HepG2 (cell line): ENCODE results near the gene GRK6. TPM values are rescaled to one million over a fixed set of nuclear protein-coding genes. Genes with fewer than 3 reads are reported as not detected.

Source experiments
- ATAC-seq: fragments of 200-7000 bp; cut with Tn5 transposase; 3 replicates; pipeline ENCODE4 v1.9.1; 2020; ENCODE audit warnings: mild to moderate bottlenecking, moderate library complexity
- BruUV-seq: library from RNA; stranded (reverse); fragments of 400-500 nt; replicated peaks from 2 replicates; lab custom pipeline; 2021; lab: Mats Ljungman, UMichigan
- CTCF ChIA-PET: fragments of 300-600 bp; formaldehyde crosslinking; extraction: SDS; loops from one replicate; lab custom pipeline; 2021; ENCODE audit warnings: low total read pairs, inconsistent platforms, low intra/inter-chr PET ratio; lab: Yijun Ruan, JAX
- POLR2A ChIA-PET: fragments of 350-600 bp; sonication (Branson Sonifier 250); formaldehyde crosslinking; loops from one replicate; lab custom pipeline; 2020; ENCODE audit warnings: antibody characterized with exemption, inconsistent platforms; lab: Yijun Ruan, JAX
- DNase-seq: peaks from one replicate; pipeline ENCODE4 v3.0.0-alpha.2; 2015; ENCODE audit warnings: low spot score
- FAIRE-seq: peaks from 3 replicates; lab custom pipeline; 2011; peaks lifted over from hg19 to GRCh38; lab: Jason Lieb, UNC
- H2AFZ ChIP-seq: one replicate; pipeline ENCODE4 v1.6.1; 2011; ENCODE audit warnings: low read length, inconsistent platforms
- H3K27ac ChIP-seq: fragments of 300-600 bp; 3 replicates; pipeline ENCODE4 v1.8.0; 2011; ENCODE audit warnings: mixed run types, mild to moderate bottlenecking, mixed read lengths, low read length, inconsistent platforms; ENCODE audit not compliant: insufficient read depth; ENCODE audit errors: extremely low read length
- H3K27me3 ChIP-seq, 2 experiments: fragments of 200-600 bp in 1 of 2; 2 replicates in 1 of 2; 3 replicates in 1 of 2; pipeline versions ENCODE4 v1.6.0 to v1.8.0; 2011; ENCODE audit warnings: low read length in 2 of 2, mild to moderate bottlenecking in 2 of 2, moderate library complexity in 2 of 2, inconsistent platforms in 1 of 2; ENCODE audit not compliant: insufficient read depth in 2 of 2, control insufficient read depth in 1 of 2
- H3K36me3 ChIP-seq, 2 experiments: fragments of 200-600 bp in 1 of 2; replicated peaks in 1 of 2; 2 replicates in 1 of 2; 3 replicates in 1 of 2; pipeline versions ENCODE4 v1.5.1 to v1.8.0; 2011; ENCODE audit warnings: low read length in 2 of 2, inconsistent platforms in 1 of 2; ENCODE audit not compliant: insufficient read depth in 2 of 2, control insufficient read depth in 1 of 2
- H3K4me1 ChIP-seq: 2 replicates; pipeline ENCODE4 v1.5.1; 2012; ENCODE audit warnings: low read length, inconsistent platforms; ENCODE audit not compliant: insufficient read depth
- H3K4me2 ChIP-seq: 2 replicates; pipeline ENCODE4 v1.6.0; 2011; ENCODE audit warnings: low read depth, low read length, inconsistent platforms
- H3K4me3 ChIP-seq, 3 experiments: fragments of 200-600 bp in 1 of 3; sonication (generic), shearing (Covaris generic) in 1 of 3; replicated peaks in 1 of 3; 2 replicates each; pipeline ENCODE4 v1.5.1; 2011 to 2016; ENCODE audit warnings: low read length in 3 of 3, inconsistent platforms in 2 of 3, low read depth in 2 of 3, mild to moderate bottlenecking in 2 of 3, control low read depth in 1 of 3, mixed read lengths in 1 of 3; ENCODE audit not compliant: insufficient read depth in 1 of 3
- H3K79me2 ChIP-seq: one replicate; pipeline ENCODE4 v1.6.1; 2011; ENCODE audit warnings: low read length, inconsistent platforms; ENCODE audit not compliant: insufficient read depth
- H3K9ac ChIP-seq: 2 replicates; pipeline ENCODE4 v1.6.0; 2011; ENCODE audit warnings: mild to moderate bottlenecking, low read depth, low read length, inconsistent platforms; ENCODE audit not compliant: insufficient read depth
- H3K9me3 ChIP-seq: 2 replicates; pipeline ENCODE4 v1.5.1; 2012; ENCODE audit warnings: mild to moderate bottlenecking, low read length
- H4K20me1 ChIP-seq: 2 replicates; pipeline ENCODE4 v1.6.0; 2011; ENCODE audit warnings: inconsistent platforms, mild to moderate bottlenecking, low read length, moderate library complexity; ENCODE audit not compliant: insufficient read depth
- BCL6 ChIP-seq: IDR thresholded peaks from 2 replicates; pipeline ENCODE4 v1.6.1; 2016; ENCODE audit warnings: missing genetic modification reagents, missing compliant biosample characterization
- DPF2 ChIP-seq: sonication (generic); formaldehyde crosslinking; IDR thresholded peaks from 2 replicates; pipeline ENCODE4 v1.4.0; 2020; ENCODE audit warnings: mild to moderate bottlenecking, low read depth, missing genetic modification reagents, borderline replicate concordance
- HMGXB3 ChIP-seq: sonication (generic); formaldehyde crosslinking; IDR thresholded peaks from 2 replicates; pipeline ENCODE4 v1.4.0; 2020; ENCODE audit warnings: missing genetic modification reagents, borderline replicate concordance
- SAP130 ChIP-seq: IDR thresholded peaks from 2 replicates; pipeline ENCODE4 v1.6.1; 2016; ENCODE audit warnings: low read depth
- SCMH1 ChIP-seq: sonication (generic); formaldehyde crosslinking; IDR thresholded peaks from 2 replicates; pipeline ENCODE4 v1.9.0; 2021; ENCODE audit warnings: missing genetic modification reagents, mild to moderate bottlenecking, borderline replicate concordance
- ZFAT ChIP-seq: sonication (generic); formaldehyde crosslinking; conservative IDR thresholded peaks from 2 replicates; pipeline ENCODE4 v1.8.1; 2023; ENCODE audit warnings: missing genetic modification reagents, inconsistent platforms
- ZKSCAN8 ChIP-seq: IDR thresholded peaks from 2 replicates; pipeline ENCODE4 v1.6.1; 2016; ENCODE audit warnings: borderline replicate concordance, missing genetic modification reagents, missing compliant biosample characterization
- ZNF589 ChIP-seq: sonication (generic); formaldehyde crosslinking; conservative IDR thresholded peaks from 2 replicates; pipeline ENCODE4 v1.8.0; 2022; ENCODE audit warnings: mild to moderate bottlenecking, moderate library complexity, missing genetic modification reagents
- ZNF607 ChIP-seq: sonication (generic); formaldehyde crosslinking; IDR thresholded peaks from 2 replicates; pipeline ENCODE4 v1.5.1; 2020; ENCODE audit warnings: missing genetic modification reagents, mild to moderate bottlenecking, borderline replicate concordance
- ZNF629 ChIP-seq: sonication (generic); formaldehyde crosslinking; conservative IDR thresholded peaks from 2 replicates; pipeline ENCODE4 v1.5.0; 2020; ENCODE audit warnings: missing genetic modification reagents
- ZNF891 ChIP-seq: sonication (generic); formaldehyde crosslinking; IDR thresholded peaks from 2 replicates; pipeline ENCODE4 v1.5.0; 2020; ENCODE audit warnings: mild to moderate bottlenecking, missing genetic modification reagents
- WGBS: methylation state at CpG from one replicate; pipeline ENCODE4 v1.1.6; 2017; ENCODE audit warnings: low lambda C conversion rate; 5-methylcytosine and 5-hydroxymethylcytosine counted together
- in situ Hi-C: cut with HindIII; loops from 2 replicates; pipeline ENCODE4 v1.10.0; 2017; ENCODE audit warnings: low pct_unique_long_range_greater_than_20kb; ENCODE audit not compliant: extremely low pct_ligation_motif_present
- intact Hi-C: fragments of 100-400 bp; cut with micrococcal nuclease; formaldehyde crosslinking; loops from one replicate; pipeline ENCODE4 v1.10.0; 2022; ENCODE audit not compliant: unreplicated experiment
- polyA plus RNA-seq, 8 experiments: library from polyadenylated mRNA; depleted of rRNA in 3 of 8; stranded (reverse) in 7 of 8; unstranded in 1 of 8; fragments of >200 nt; fragmentation: Illumina TruSeq in 4 of 8; extraction: Trizol in 4 of 8; gene quantifications; 2 replicates each; pipeline versions ENCODE4 v1.2.1 to v1.2.3, GENCODE V29; 2011 to 2016; ENCODE audit warnings: low read depth in 4 of 8, missing spikeins in 1 of 8, mixed read lengths in 1 of 8; ENCODE audit not compliant: insufficient read depth in 1 of 8
- total RNA-seq, 5 experiments: library from RNA; depleted of rRNA; stranded (reverse); fragments of >200 nt; fragmentation: Illumina TruSeq; extraction: Trizol; gene quantifications; 2 replicates each; pipeline ENCODE4 v1.2.3, GENCODE V29; 2016; ENCODE audit warnings: low read depth in 1 of 5
- TF ChIP-seq, protein P1 (sequence below): fragments of 450-650 bp; IDR thresholded peaks from 2 replicates; pipeline ENCODE4 v1.6.1; 2017; ENCODE audit warnings: mild to moderate bottlenecking

GRK6 gene
- total and polyA plus RNA-seq, 2 of the 13 experiments (the other 11 are each of a cell fraction or from before 2014, with no cell fraction given) = 13.2 to 19.9 TPM

DNA sequence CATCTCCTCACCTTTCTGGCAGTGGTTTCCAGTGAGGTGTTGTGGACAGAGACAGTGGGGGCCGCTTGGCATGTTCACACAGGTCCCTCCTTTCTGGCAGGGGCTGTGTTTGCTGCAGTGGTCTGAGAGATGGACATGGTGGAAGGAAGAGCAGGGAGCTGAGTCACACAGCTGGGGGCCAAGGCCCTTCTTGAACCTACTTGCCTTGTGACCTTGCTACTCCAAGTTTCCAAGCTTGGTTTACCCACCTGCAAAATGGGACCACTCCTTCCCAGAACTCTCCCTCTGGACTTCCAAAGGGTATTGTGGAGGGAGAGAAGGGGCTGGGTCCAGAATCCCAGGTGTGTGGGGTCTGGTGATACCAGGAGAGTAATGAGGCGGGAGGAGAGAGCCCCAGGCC is 21.2 kb upstream of the GRK6 start:
- FAIRE-seq = no peak
- POLR2A ChIA-PET = interaction anchor here (1.1 to 3.3 kb wide), 6 partner anchors 20 to 92 kb away, joined by 3 to 19 read pairs (median 7); partner anchors contain the start of genes GRK6, PDLIM7 and PRR7
- ATAC-seq = no peak
- Histone ChIP-seq H3K36me3 (no peaks in the 10 kb centered on the region), H3K4me2 (no peak overlapping the region), H3K79me2 (no peaks in the 10 kb centered on the region), H4K20me1 (no peaks in the 10 kb centered on the region), H3K27ac (no peak overlapping the region), H2AFZ (no peak overlapping the region), H3K27me3 (no peaks in the 10 kb centered on the region), H3K9me3 (no peaks in the 10 kb centered on the region), H3K4me3 (no peak overlapping the region), H3K4me1 (peaks cover 28% of the 10 kb centered on the region), H3K9ac (no peak overlapping the region)
- BruUV-seq = no TSS peak
- WGBS = 71% methylated on average over 2 of the region's 2 CpGs
- DNase-seq = no peak
- CTCF ChIA-PET = interaction anchor here (0.8 to 2.3 kb wide), 2 partner anchors 34 to 50 kb away, joined by 3 to 35 read pairs; no protein-coding TSS in a partner anchor
- in situ Hi-C loops = no loop called here
- intact Hi-C loops = no loop called here
- TF ChIP-seq ZNF629 (CRISPR knock-in tag) (peak; percentile 56; the same call in 1 of the 2 replicates), SCMH1 (CRISPR knock-in tag) (no peak)

DNA sequence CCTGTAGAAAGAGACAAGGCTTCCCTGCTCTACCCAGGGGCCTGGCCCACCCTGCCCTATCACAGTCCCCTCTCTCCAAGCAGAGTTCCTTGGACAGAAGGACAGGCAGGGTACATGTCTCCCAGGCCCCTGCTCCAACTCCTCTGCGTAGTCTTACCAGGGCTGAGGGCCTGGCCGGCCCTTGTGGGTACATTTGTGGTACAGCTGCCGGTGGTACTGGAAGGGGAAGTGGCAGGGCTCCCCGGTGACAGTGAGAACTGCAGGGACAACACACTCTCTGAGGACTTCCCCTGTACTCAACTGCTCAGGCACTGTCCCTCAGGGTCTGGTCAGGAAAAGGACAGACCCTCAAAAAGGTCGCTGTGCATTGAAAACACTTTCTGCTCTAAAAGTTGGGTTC is 20.7 kb upstream of the GRK6 start:
- no peaks in the 10 kb centered on the region for H3K9me3 ChIP-seq
- H3K27ac ChIP-seq = no peak overlapping the region
- no peaks in the 10 kb centered on the region for H3K79me2 ChIP-seq
- WGBS = 45% methylated on average over 2 of the region's 5 CpGs
- no peak overlapping the region for H3K4me2 ChIP-seq
- DNase-seq (no peak), ATAC-seq (no peak), FAIRE-seq (no peak)
- in situ Hi-C loops (no loop called here), intact Hi-C loops (no loop called here)
- H4K20me1 ChIP-seq = no peaks in the 10 kb centered on the region
- no peaks in the 10 kb centered on the region for H3K27me3 ChIP-seq
- no peak overlapping the region for H3K4me3 ChIP-seq
- H2AFZ ChIP-seq = no peak overlapping the region
- peaks cover 28% of the 10 kb centered on the region for H3K4me1 ChIP-seq
- POLR2A ChIA-PET = interaction anchor here (1.4 to 3.3 kb wide), 3 partner anchors 21 to 41 kb away, joined by 3 to 19 read pairs (median 11); partner anchors contain the start of genes GRK6 and PRR7
- CTCF ChIA-PET = no interaction called here
- H3K9ac ChIP-seq = no peak overlapping the region
- BruUV-seq = no TSS peak
- H3K36me3 ChIP-seq = no peaks in the 10 kb centered on the region
- TF ChIP-seq DPF2 (CRISPR knock-in tag) (no peak), SAP130 (no peak), ZKSCAN8 (no peak), HMGXB3 (CRISPR knock-in tag) (no peak), BCL6 (no peak), ZNF607 (CRISPR knock-in tag) (no peak), ZNF589 (CRISPR knock-in tag) (no peak), ZFAT (no peak), ZNF891 (CRISPR knock-in tag) (no peak)
- TF ChIP-seq, protein P1, sequence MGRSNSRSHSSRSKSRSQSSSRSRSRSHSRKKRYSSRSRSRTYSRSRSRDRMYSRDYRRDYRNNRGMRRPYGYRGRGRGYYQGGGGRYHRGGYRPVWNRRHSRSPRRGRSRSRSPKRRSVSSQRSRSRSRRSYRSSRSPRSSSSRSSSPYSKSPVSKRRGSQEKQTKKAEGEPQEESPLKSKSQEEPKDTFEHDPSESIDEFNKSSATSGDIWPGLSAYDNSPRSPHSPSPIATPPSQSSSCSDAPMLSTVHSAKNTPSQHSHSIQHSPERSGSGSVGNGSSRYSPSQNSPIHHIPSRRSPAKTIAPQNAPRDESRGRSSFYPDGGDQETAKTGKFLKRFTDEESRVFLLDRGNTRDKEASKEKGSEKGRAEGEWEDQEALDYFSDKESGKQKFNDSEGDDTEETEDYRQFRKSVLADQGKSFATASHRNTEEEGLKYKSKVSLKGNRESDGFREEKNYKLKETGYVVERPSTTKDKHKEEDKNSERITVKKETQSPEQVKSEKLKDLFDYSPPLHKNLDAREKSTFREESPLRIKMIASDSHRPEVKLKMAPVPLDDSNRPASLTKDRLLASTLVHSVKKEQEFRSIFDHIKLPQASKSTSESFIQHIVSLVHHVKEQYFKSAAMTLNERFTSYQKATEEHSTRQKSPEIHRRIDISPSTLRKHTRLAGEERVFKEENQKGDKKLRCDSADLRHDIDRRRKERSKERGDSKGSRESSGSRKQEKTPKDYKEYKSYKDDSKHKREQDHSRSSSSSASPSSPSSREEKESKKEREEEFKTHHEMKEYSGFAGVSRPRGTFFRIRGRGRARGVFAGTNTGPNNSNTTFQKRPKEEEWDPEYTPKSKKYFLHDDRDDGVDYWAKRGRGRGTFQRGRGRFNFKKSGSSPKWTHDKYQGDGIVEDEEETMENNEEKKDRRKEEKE = no peak
